ENCODE results near the gene NUDT4. TPM values are rescaled to one million over a fixed set of nuclear protein-coding genes. Genes with fewer than 3 reads are reported as not detected.

Gene NUDT4
- total and polyA plus RNA-seq, 9 of the 15 experiments (the other 6 are each of a cell fraction or from before 2014, with no cell fraction given): 38.1 to 164 (median 99.2) TPM

DNA sequence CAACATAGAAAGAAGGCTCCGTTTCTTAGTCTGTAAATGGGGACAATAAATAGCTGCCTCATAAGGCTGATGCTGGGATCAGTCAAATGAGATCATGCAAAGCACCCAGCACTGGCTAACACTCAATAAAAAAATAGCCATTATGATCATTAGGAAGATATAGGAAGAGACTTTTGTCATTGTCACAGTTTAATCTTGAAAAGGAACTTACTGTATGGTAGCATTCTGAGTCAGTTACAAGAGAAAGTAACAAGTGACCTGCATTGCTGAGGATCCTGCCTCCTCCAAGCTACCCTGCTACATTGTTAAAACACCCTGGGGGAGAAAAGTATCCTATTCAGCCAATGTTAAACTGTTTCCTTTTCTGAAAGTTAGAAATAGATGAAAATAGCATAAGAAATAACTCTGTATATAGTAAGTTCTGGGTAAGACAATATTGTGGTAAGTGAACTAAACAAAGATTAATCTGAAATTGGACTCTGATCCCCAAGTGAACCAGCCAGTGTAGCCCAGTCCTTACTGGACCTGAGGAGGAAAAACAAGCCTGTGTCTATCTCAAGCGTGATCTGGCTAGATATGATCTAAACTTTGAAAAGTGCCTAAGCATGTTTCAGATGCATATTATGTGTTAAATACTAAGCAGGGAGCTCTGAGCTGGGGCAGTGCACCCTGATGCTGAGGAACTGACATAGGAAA, 3.6 kb upstream of the NUDT4 start (continued):
- TF ChIP-seq, protein P1, sequence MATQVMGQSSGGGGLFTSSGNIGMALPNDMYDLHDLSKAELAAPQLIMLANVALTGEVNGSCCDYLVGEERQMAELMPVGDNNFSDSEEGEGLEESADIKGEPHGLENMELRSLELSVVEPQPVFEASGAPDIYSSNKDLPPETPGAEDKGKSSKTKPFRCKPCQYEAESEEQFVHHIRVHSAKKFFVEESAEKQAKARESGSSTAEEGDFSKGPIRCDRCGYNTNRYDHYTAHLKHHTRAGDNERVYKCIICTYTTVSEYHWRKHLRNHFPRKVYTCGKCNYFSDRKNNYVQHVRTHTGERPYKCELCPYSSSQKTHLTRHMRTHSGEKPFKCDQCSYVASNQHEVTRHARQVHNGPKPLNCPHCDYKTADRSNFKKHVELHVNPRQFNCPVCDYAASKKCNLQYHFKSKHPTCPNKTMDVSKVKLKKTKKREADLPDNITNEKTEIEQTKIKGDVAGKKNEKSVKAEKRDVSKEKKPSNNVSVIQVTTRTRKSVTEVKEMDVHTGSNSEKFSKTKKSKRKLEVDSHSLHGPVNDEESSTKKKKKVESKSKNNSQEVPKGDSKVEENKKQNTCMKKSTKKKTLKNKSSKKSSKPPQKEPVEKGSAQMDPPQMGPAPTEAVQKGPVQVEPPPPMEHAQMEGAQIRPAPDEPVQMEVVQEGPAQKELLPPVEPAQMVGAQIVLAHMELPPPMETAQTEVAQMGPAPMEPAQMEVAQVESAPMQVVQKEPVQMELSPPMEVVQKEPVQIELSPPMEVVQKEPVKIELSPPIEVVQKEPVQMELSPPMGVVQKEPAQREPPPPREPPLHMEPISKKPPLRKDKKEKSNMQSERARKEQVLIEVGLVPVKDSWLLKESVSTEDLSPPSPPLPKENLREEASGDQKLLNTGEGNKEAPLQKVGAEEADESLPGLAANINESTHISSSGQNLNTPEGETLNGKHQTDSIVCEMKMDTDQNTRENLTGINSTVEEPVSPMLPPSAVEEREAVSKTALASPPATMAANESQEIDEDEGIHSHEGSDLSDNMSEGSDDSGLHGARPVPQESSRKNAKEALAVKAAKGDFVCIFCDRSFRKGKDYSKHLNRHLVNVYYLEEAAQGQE (IDR thresholded peaks at IDR 0.05; ENCODE audit: borderline replicate concordance): peak; percentile 70
- TF ChIP-seq, protein P1 (CRISPR knock-in tag; IDR thresholded peaks at IDR 0.05; ENCODE audit: low read depth): no peak
- TF ChIP-seq ARID2 (IDR thresholded peaks at IDR 0.05): no peak
- TF ChIP-seq, protein P2, sequence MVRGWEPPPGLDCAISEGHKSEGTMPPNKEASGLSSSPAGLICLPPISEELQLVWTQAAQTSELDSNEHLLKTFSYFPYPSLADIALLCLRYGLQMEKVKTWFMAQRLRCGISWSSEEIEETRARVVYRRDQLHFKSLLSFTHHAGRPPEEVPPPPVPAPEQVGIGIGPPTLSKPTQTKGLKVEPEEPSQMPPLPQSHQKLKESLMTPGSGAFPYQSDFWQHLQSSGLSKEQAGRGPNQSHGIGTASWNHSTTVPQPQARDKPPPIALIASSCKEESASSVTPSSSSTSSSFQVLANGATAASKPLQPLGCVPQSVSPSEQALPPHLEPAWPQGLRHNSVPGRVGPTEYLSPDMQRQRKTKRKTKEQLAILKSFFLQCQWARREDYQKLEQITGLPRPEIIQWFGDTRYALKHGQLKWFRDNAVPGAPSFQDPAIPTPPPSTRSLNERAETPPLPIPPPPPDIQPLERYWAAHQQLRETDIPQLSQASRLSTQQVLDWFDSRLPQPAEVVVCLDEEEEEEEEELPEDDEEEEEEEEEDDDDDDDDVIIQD (CRISPR knock-in tag; IDR thresholded peaks at IDR 0.05): no peak
- TF ChIP-seq TFAM (CRISPR knock-in tag; conservative IDR thresholded peaks at IDR 0.05): no peak
- no peak for TF ChIP-seq HCFC1 (IDR thresholded peaks at IDR 0.05; ENCODE audit: low read depth, low read length)
- TF ChIP-seq SNRNP70 (optimal IDR thresholded peaks at IDR 0.05; ENCODE audit: low read depth, low read length): no peak
- no peak for TF ChIP-seq KAT8 (IDR thresholded peaks at IDR 0.05; ENCODE audit: low read depth)
- no peak for TF ChIP-seq ZNF23 (CRISPR knock-in tag; IDR thresholded peaks at IDR 0.05)
- no peak for TF ChIP-seq ZNF830 (CRISPR knock-in tag; IDR thresholded peaks at IDR 0.05)
- TF ChIP-seq, protein P3, sequence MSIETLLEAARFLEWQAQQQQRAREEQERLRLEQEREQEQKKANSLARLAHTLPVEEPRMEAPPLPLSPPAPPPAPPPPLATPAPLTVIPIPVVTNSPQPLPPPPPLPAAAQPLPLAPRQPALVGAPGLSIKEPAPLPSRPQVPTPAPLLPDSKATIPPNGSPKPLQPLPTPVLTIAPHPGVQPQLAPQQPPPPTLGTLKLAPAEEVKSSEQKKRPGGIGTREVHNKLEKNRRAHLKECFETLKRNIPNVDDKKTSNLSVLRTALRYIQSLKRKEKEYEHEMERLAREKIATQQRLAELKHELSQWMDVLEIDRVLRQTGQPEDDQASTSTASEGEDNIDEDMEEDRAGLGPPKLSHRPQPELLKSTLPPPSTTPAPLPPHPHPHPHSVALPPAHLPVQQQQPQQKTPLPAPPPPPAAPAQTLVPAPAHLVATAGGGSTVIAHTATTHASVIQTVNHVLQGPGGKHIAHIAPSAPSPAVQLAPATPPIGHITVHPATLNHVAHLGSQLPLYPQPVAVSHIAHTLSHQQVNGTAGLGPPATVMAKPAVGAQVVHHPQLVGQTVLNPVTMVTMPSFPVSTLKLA (conservative IDR thresholded peaks at IDR 0.05): no peak
- no peak for TF ChIP-seq ZEB2 (IDR thresholded peaks at IDR 0.05)
- TF ChIP-seq ZNF217 (CRISPR knock-in tag; IDR thresholded peaks at IDR 0.05): no peak
- no peak for TF ChIP-seq SP2 (IDR thresholded peaks at IDR 0.05; ENCODE audit: extremely low read depth, low read depth, low read length, poor library complexity, severe bottlenecking)
- peak; percentile 33; the same call in 1 of the 2 replicates for TF ChIP-seq GATA2 (CRISPR knock-in tag; IDR thresholded peaks at IDR 0.05)
- no peak for TF ChIP-seq ZNF431 (CRISPR knock-in tag; IDR thresholded peaks at IDR 0.05)
- no peak for TF ChIP-seq ZNF175 (CRISPR knock-in tag; IDR thresholded peaks at IDR 0.05; ENCODE audit: low read depth)
- no peak for TF ChIP-seq SAFB2 (IDR thresholded peaks at IDR 0.05; ENCODE audit: borderline replicate concordance, low read depth, low read length, severe bottlenecking)
